Stimulated activated CD8-positive, alpha-beta memory T cell treated with anti-CD3 and anti-CD28 coated beads, Interleukin-4, amount 100 ng/mL, for 4 hours (primary cell): ENCODE results near the gene ASAP3.

ENCODE experiments used
- DNase-seq, 2 donors: peaks; one replicate each; pipeline ENCODE4 v3.0.0-alpha.2; 2020; ENCODE audit warnings: low read depth in 2 of 2, low spot score in 1 of 2

Gene ASAP3

DNA sequence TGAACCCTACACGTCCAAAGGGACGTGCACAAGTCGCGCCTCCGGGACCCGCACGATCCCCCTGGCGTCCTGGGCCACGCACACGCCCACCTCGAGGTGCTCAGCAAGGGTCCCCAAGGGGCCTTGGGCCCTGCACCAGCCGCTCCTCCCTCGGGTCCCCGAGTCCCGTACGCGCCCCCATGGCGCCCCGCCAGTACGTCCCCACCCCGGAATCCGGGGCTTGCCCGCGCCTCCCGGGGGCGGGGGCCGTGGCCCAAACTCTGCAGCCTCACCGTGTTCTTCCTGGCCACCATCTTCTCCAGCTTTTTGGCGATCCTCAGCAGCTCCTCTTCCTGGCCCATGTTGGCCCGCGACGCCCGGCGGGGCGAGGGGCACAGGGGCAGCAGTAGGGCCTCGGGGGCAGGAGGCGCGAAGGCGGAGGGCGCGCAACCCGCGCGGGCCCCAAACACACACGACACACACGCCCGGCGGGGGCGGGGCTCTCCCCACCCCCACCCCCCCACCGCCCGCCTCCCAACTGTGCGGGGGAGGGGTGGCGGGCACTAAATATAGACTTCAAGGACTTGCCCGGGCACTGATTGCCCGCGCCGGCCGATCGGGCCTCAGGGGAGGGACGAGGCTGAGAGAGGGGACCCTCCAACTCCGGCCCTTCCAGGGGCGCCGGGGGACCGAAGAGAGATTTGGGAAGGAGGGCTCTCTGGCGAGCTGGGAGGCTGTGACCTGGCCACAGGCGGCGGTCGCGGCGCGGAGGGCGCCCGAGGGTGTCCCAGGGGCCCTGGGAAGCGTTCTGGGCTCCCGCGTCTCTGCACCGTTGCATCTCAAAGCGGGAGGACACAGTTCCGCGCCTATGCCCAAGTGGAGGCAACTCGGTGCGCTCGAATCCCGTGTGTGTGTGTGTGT is 59.4 kb downstream of the ASAP3 start, which contains the start of gene TCEA3:
TSS of gene TCEA3 (minus strand) at position 456 of the 900 bp plus-strand sequence. CDS start at position 341, 115 bp downstream.
- no peak for DNase-seq

DNA sequence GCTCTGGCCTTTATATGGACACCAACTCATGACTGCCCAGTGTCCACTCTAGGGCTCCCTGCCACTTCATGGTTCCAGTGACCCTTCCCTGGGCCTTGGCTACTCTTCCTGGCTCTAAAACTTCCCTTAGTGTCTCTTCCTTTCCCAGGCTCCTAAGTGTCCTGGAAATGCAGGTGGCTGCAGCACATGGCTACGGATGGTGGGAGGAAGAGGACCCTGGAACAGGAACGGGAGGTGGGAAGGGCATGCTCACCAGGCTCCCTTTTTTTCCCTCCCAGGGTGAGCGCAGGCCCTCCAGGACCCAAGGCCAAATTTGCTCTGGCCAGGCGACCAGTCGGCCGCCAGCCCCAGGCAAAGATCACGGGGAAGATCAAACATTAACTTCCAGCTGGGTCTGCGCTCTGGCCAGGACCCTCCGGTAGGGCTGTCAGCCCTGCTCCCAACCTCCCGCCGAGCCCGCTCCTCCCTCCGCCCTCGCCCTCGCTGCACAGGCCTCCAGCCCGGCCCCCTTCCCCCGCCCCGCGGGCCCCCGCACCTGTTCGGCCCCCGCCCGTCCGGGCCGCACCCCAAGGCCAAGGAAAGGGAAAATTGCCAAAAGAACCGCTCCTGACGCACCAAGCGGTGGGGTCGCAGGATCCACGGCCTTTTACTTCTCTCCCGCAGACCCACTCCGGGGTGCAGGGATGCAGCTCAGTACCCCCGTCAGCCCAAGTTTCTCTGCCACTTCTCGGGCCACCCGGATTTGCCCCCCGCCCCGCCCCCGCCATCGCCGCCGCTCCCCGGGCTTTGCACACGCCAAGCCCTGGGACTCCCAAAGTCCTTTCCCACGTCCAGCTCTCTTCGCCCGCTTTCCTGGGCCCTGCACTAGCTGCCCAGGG is 60.3 kb downstream of the ASAP3 start:
- no peak for DNase-seq

DNA sequence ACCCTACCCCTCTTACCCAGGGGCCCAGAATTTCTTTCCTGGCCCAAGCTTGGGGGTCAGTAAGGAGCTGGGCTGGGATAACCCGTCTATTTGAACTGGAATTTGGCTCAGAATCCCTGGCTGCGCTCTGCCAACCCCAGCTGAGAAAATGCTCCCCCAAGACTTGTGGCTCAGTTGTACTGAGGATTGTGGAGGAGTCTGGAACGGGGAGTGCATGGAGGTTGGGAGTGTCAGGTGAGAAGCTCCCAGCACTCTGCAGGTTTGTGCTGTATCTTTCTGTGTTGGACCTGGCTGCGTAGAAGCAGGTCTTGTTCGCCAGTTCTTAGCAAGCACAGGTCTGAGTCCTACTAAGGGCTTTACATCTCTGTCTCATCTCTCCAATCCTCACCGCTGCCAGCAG is 61.0 kb downstream of the ASAP3 start:
- DNase-seq: no peak

DNA sequence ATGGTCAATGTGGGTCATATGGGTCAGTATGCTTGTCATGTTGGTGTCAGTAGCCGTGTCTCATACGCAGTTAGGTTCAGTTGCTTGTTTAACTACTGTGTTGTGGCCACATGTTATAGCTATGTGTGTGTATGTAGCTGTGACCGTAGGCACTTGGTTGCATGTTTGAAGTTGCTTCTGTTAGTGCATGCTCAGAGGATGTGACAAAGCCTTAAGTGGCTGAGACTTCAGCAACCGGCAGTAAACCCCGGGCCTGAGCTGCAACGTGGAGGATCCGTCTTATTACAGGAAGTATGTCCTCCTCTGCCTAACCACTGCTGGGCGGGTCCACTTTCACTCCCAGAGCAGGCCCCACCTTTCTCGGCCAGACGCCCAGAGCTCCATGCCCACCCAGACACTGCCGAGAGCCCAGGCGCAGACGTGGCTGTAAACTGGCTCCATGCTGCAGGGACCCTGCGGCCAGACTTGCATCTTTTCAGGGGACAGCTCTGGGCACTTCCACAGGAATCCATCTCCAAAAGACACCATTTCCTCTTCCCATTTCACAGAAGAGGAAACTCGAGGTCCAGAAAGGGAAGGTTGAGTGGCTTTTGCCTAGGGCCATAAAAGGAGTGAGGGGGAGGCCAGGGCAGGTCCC is 61.6 kb downstream of the ASAP3 start:
- no peak for DNase-seq

DNA sequence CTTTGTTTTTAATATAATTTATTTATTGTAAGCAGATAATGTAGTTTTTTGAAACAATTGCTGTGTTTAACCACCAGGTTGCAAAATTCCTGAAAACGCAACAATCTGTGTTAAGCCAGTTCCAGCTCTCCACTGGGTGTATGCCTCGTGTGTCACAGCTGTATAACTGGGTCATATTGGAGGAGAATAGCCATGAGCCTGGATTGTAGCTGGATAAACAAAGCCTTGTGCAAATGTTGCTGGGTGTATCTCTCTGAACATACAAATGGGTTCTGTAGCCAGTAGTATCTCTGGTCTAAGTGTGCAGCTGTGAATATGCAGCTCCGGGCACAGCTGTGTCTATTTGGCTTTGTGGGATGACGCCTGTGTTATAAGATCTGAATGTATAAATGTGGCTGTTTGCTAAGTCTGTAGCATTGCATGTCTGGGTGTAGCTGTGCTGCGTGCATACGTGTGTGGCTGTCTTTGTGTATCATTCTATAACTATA is 62.2 kb downstream of the ASAP3 start:
- no peak for DNase-seq

DNA sequence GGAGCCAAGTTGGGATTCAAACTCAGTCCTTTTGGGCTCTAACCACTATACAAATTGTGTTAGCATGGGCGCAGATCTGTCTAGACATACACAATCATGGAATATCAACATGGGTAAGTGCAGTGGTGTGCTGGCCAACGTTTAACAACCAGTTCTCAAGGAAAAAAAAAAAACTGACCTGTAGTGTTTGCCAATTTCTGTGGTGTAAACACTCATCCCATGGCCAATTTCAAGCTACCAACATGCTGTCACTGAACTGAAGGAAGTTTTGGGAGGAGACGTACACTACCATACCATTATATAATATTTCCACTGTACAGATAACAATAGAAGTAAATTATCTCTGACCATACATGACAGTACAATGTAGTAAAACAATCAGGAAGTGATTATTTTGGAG is 62.6 kb downstream of the ASAP3 start:
- DNase-seq: no peak

DNA sequence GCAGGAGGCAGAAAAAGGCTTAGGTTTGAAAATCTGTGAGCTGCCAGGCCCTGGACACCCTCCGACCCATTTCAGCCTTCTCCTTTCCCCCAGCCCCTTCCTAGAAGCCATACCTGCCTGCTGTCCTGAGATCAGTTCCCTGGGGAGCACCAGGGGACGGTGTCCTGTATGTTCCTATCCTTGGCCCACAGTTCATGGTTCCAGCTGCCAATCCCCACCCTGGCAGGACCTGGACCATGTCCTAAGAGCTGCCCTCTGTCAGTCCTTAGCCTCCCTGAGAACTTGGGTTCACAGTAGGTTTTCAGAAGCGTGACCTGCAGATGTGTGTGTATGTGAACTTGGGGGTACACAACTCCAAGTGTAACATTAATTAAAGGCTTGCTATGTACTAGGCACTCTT is 63.2 kb downstream of the ASAP3 start:
- no peak for DNase-seq

DNA sequence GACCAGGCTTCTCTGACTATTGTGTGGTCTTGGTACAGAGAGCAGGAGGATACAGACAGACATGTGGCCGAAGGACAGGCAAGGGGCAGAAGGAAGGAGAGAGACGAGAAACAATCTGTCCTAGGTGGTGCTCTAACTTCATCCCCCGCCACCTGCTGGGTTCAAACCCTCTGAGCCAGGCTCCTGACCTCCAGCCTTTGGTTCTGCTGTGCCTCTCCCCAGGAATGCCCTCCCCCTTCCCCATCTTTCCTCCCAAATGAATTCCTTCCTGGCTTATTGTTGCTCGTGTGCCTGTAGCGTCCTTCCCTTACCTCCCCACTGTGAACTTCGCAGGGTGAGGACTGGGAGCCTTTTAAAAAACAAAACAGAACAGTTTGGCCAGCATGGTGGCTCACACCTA is 64.8 kb downstream of the ASAP3 start:
- no peak for DNase-seq

DNA sequence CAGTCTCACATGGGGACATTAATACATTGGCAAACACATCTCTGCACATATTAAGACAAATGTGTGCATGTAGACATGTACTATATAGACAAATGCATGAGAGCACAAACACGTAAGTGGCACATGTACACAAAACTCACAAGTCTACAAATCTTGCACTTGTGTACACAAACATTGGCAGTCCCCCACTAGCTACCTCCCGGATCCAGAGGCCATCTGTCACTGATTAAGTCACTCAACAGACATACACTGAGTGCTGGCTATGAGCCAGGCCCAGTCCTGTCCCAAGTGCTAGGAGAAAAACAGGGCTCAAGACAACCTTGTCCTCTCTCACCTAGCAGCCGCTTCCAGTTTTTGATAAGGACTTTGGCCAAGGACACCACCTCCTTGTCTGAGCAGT is 66.4 kb downstream of the ASAP3 start:
- no peak for DNase-seq

DNA sequence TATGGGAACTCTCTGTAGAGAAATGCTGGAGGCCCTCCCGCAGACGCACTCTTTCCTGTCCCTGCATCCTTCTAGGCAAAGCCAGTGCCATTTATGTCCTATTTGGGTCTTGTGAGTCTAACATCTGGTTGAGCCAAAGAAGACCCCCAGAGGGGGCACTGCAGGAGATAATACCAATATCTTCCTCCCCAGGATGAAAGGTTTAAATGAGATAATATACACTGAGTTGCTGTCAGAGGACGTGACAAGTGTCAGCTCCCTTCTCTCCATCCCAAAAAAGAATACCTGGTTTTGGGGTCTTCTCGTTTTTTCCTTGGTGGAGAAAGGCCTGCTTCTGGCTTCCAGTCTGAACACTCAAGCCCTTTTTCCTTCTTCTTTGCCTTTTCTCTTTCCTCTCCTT is 67.0 kb downstream of the ASAP3 start:
- DNase-seq: no peak

DNA sequence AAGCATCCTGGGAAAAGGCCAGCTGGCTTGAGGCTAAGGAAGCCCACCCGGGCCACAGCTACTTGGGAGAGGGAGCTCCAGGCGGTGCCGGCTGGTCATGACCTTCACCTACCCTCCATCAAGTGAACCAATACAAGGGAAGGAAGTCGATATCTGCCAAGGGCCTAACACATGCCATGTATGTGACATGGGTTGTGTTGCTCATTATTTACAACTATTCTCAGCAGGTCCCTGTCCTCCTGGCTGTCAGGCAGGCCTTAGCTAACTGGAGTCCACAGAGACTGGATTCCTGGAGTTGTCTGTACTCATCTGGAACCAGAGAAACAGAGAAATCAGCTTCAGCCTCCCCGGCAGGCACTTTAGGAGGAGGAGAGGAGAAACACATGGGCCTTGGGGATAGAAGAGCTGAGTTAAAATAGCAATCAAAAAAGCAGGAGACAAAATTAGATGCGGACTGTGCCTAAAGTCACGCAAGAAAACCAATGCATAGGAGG is 75.1 kb downstream of the ASAP3 start:
- DNase-seq: no peak

DNA sequence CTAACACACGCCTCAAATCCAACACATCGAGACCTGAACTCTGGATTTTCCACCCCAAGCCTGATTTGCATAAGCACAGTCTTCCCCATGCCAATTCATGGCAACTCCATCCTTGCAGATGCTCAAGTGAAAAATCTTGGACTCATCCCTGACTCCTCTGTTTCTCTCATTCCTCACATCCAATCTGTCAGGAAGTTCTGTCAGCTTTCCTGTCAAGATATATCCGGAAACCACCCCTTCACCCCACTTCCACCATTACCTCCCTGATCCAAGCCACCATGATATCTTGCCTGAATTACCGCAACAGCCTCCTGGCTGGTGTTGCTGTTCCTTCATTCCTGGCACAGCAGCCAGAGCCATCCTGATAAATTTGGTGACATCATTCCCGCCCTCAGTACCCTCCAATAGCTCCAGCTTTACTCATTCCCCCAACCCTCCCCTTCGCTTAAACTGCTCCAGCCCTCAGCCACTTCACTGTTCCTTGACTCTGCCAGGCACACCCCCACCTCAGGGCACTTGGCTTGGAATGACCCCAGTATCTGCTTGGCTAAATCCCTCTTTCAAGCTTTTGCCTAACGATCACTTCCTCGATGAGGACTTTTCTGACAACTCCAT is 76.9 kb downstream of the ASAP3 start:
- DNase-seq: no peak

DNA sequence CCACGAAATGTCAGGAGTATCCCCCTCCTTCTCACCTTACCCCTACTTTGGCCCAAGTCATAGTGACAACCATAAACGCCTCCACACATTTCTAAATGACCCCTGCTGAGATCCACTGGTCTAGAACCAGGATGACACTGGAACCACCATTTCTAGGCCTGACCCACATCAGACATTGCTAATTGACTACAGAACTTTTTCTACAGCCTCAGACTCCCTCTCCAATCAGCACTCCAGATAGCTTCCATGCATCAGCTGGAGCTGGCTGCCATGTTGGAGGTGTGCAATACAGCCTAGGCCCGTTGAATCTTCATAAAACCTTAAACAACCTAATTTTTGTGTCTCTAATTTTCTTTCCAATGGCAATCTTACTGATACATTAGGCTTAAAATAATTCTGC is 78.0 kb downstream of the ASAP3 start:
- no peak for DNase-seq

DNA sequence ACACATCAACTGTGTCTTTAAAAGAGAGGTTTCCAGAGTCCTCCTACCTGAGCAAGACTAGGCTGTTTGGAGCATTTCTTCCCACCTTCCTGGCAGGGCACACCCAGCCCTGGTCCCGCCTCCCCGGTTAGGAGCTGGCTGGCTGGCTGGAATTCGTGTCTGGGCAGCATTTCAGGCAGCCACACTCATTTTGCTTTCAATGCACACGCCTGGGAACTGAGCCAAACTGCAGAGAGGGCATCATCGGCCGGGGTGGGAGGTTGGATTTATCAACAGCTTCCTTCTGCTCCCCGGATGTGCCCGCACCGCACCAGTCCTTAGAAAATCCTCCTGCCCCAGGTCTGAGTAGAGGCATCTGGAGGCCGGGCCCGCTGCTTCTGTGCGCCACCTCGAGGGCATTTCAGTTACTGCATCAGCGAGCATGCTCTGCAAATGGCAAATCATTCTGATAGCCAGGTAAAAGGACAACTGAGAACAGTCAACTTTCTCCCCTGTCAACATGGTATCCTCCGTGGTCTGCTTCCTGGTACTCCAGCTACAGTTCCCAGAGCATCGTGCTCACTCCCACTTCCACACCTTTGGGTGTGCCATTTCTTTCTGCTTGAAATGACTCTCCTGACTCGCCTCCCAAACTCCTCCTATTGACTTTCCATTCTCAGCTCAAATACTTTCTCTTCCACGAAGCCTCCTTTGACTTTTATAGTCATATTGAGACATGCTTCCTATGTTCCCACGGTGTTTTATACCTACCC is 80.1 kb downstream of the ASAP3 start:
- peak; percentile 56 to 70 for DNase-seq

DNA sequence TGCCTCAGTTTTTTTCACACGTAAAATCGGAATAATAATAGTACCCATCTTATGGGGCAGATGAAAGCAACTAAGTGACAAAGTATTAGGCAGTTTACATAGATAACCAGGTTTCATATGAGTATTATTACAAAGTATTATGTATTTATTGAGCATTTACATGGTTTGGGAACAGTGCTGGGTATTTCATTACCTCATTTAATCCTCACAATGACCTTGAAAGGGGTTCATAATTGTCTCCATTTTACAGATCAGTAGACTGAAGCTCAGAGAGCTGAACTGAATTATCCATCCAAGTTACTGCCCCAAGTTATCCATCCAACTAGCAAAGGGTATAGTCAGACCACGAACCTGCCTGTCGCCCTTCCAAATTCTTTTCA is 80.6 kb downstream of the ASAP3 start:
- no peak for DNase-seq

DNA sequence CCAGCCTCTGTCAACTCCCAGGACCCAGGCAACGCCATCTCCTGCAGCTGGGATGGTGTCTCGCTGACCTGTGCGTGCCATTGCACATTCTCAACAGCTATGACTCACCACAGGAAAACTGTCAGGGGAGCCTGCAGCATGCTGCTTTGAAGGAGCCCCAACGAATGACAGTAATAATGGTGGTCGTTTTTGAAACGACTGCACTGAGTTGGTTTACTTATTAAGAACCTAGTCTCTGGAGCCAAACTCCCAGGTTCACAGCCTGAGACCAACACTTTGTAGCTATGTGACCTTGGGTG is 81.0 kb downstream of the ASAP3 start:
- no peak for DNase-seq

DNA sequence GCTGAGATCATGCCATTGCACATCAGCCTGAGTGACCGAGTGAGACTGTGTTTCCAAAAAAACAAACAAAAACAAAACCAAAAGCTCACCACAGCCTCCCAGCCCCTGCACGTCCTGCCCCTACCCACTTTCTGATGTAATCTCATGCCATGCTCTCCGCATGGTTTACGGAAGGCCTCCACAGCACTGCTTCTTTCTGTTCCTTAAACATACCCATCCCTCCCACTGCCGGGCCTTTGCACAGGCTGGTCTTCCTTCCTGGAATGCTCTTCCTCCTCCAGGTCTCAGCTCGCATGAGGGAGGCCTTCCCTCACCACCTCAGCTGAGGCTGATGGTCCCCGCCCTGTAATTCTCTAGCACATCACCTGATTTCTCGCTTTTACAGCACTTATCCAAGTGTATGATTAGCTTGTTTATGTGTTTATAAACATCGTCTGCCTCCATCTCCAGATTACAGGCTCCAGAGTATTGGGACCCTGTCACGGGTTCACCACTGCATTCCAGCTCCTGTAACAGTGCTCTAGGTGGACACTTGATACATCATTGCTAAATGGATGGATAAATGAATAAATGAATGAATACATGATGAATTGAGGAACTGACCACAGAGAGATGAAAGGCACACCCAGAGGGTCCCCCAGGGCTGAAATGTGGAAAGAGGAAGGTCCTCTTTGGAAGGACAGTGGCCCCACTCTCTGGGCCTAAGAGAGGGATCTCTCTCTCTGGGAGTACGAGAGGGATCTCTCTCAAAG is 81.5 kb downstream of the ASAP3 start:
- no peak for DNase-seq

DNA sequence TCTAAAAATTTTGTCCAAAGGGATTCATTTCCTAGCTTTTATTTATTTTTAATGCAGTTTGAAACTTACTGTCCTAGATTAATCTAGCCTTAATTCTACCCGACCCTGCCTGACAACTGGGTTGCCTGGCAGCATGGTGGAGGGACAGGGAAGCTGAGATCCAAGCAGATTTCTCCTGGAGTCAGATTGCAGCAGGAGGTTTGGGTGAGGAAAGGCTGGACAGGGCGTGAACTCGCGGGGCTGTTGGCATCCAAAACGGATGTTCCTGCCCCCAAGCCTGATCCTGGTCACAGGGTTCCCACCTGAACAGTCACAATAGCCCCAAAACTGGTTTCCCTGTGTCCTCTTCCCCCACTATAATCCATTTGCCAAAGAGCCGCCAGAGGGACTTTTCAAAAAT is 82.7 kb downstream of the ASAP3 start:
- no peak for DNase-seq

DNA sequence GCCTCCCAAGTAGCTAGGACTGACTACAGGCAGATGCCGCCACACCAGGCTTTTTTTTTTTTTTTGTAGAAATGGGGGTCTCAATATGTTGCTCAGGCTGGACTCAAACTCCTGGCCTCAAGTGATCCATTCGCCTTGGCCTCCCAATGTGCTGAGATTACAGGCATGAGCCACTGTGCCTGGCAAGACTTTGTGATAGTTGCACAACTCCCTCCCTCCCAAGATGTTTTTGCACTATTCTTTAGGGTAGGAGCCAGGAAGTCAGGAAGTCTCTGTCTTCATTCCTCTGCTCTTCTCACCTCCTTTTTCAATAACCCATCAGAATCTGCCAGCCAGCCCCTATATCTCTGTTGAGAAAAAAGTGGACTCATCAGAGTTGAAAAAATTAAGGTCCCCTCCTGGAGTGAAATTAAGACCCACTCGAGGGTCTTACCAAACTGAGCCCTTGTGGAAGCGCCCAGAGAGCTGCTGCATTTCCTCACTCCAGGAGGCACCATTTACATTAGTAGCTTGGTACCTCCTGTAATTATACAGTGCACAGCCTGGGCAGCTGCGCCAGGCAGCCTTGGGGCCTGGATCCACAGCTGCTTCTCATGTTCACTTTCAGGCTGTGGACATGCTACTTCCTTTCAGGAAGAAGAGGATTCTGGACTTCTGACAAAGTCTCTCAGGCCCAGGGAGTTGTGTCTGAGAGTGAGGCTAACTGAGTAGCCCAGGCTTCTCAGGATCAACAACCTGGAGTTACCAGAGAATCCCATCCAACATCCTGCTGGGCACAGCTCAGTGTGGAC is 83.5 kb downstream of the ASAP3 start:
- DNase-seq: no peak
